ENCODE measurements around the gene PHACTR1. TPM values are rescaled to one million over a fixed set of nuclear protein-coding genes. Genes with fewer than 3 reads are reported as not detected.

Gene PHACTR1
- total RNA-seq, 1 experiment from 2014 or later = 2.6 TPM

DNA sequence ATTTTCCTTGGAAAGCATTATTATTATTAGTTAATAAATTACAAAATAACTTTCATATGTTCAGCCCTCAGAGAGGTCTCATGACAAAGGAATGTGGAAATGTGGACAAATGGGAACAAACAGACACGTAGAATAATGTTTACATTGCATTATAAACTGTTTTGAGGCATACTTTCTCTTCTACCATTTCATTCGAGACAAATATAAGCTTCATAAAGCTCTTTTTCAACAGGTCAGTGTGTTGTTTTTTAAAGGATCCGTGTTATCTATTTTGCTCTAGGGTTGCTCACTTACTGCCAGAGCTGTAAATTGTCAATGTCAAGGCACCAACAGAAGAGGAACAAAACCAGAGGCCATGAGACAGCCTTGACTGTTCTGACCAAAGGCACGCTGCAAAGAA, 256.8 kb downstream of the PHACTR1 start:
- no peaks in the 10 kb centered on the region for H3K36me3 ChIP-seq (ENCODE audit: insufficient read depth, low read length, poor library complexity, severe bottlenecking)
- BruUV-seq (replicated peaks) = no TSS peak
- intact Hi-C loops (cut with micrococcal nuclease; ENCODE audit: unreplicated experiment) = no loop called here
- ChIA-PET CTCF (no interaction called here), POLR2A (ENCODE audit: low non-redundant PET) (no interaction called here)
- no peaks in the 10 kb centered on the region for H3K9me3 ChIP-seq (ENCODE audit: low read depth, low read length, poor library complexity, severe bottlenecking)
- TF ChIP-seq EZH2 (IDR thresholded peaks at IDR 0.05; ENCODE audit: borderline replicate concordance, low read depth, low read length, poor library complexity, severe bottlenecking) = no peak
- TF ChIP-seq, protein P1, sequence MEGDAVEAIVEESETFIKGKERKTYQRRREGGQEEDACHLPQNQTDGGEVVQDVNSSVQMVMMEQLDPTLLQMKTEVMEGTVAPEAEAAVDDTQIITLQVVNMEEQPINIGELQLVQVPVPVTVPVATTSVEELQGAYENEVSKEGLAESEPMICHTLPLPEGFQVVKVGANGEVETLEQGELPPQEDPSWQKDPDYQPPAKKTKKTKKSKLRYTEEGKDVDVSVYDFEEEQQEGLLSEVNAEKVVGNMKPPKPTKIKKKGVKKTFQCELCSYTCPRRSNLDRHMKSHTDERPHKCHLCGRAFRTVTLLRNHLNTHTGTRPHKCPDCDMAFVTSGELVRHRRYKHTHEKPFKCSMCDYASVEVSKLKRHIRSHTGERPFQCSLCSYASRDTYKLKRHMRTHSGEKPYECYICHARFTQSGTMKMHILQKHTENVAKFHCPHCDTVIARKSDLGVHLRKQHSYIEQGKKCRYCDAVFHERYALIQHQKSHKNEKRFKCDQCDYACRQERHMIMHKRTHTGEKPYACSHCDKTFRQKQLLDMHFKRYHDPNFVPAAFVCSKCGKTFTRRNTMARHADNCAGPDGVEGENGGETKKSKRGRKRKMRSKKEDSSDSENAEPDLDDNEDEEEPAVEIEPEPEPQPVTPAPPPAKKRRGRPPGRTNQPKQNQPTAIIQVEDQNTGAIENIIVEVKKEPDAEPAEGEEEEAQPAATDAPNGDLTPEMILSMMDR (conservative IDR thresholded peaks at IDR 0.05; ENCODE audit: low read depth, low read length) = no peak
- peaks cover 4% of the 10 kb centered on the region for H3K27me3 ChIP-seq (replicated peaks; ENCODE audit: insufficient read depth, low read depth, low read length, poor library complexity)
- no peak for DNase-seq (ENCODE audit: low spot score)
- H3K27ac ChIP-seq (ENCODE audit: low read depth, low read length, poor library complexity, severe bottlenecking) = no peak overlapping the region
- no peak overlapping the region for H3K4me3 ChIP-seq (ENCODE audit: low read depth, low read length, poor library complexity, severe bottlenecking)
- no peaks in the 10 kb centered on the region for H3K4me1 ChIP-seq (ENCODE audit: insufficient read depth, low read length, poor library complexity, severe bottlenecking)

DNA sequence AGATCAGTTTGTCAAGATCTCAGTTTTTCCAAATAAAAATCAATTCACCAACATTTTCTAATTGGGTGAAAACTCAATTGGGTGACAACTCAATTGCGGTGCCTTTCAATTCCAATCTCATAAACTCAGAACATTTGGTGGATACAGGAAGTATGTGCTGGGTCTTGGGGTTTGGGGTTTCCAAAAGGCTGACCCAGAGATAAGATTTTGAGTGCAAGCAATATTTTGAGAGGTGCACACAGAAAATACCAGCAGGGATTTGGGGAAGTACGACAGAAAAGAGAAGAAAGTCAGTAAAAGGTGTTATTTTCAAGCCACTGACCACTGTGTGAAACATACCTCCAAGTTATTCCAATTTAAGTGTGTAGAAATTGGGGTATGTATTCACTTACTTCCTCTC, 258.0 kb downstream of the PHACTR1 start:
- no peaks in the 10 kb centered on the region for H3K4me1 ChIP-seq (ENCODE audit: insufficient read depth, low read length, poor library complexity, severe bottlenecking)
- intact Hi-C loops (cut with micrococcal nuclease; ENCODE audit: unreplicated experiment) = no loop called here
- H3K36me3 ChIP-seq (ENCODE audit: insufficient read depth, low read length, poor library complexity, severe bottlenecking) = no peaks in the 10 kb centered on the region
- H3K4me3 ChIP-seq (ENCODE audit: low read depth, low read length, poor library complexity, severe bottlenecking) = no peak overlapping the region
- H3K27me3 ChIP-seq (replicated peaks; ENCODE audit: insufficient read depth, low read depth, low read length, poor library complexity) = no peaks in the 10 kb centered on the region
- ChIA-PET POLR2A (ENCODE audit: low non-redundant PET) (no interaction called here), CTCF (no interaction called here)
- H3K9me3 ChIP-seq (ENCODE audit: low read depth, low read length, poor library complexity, severe bottlenecking) = no peaks in the 10 kb centered on the region
- TF ChIP-seq EZH2 (IDR thresholded peaks at IDR 0.05; ENCODE audit: borderline replicate concordance, low read depth, low read length, poor library complexity, severe bottlenecking) = no peak
- TF ChIP-seq, protein P1 (conservative IDR thresholded peaks at IDR 0.05; ENCODE audit: low read depth, low read length) = no peak
- no peak for DNase-seq (ENCODE audit: low spot score)
- no TSS peak for BruUV-seq (replicated peaks)
- H3K27ac ChIP-seq (ENCODE audit: low read depth, low read length, poor library complexity, severe bottlenecking) = no peak overlapping the region

DNA sequence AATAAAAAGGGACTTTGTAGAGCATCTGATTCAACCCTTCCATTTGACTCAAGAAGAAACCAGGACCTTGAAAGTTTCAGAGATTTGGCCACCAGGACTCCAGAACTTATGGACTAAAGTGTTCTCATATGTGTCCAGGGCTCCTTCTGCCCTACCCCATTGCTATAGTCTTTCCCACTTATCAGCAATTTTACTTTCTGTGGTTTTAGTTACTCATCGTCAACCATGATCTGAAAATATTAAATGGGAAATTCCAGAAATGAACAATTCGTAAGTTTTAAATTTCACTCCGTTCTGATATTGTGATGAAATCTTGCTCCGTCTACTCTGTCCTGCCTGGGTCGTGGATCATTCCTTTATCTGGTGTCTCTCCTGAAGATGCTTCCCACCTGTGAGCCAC, 259.8 kb downstream of the PHACTR1 start:
- CTCF ChIA-PET = interaction anchor here (0.6 kb wide), 1 partner anchor 163 kb away, joined by 4 read pairs; no protein-coding TSS in a partner anchor
- no peak for DNase-seq (ENCODE audit: low spot score)
- H3K4me3 ChIP-seq (ENCODE audit: low read depth, low read length, poor library complexity, severe bottlenecking) = no peak overlapping the region
- no peak for TF ChIP-seq EZH2 (IDR thresholded peaks at IDR 0.05; ENCODE audit: borderline replicate concordance, low read depth, low read length, poor library complexity, severe bottlenecking)
- TF ChIP-seq, protein P1 (conservative IDR thresholded peaks at IDR 0.05; ENCODE audit: low read depth, low read length) = no peak
- no peaks in the 10 kb centered on the region for H3K4me1 ChIP-seq (ENCODE audit: insufficient read depth, low read length, poor library complexity, severe bottlenecking)
- no TSS peak for BruUV-seq (replicated peaks)
- POLR2A ChIA-PET (ENCODE audit: low non-redundant PET) = no interaction called here
- no peak overlapping the region for H3K27ac ChIP-seq (ENCODE audit: low read depth, low read length, poor library complexity, severe bottlenecking)
- no peaks in the 10 kb centered on the region for H3K36me3 ChIP-seq (ENCODE audit: insufficient read depth, low read length, poor library complexity, severe bottlenecking)
- no peaks in the 10 kb centered on the region for H3K9me3 ChIP-seq (ENCODE audit: low read depth, low read length, poor library complexity, severe bottlenecking)
- intact Hi-C loops (cut with micrococcal nuclease; ENCODE audit: unreplicated experiment) = no loop called here
- H3K27me3 ChIP-seq (replicated peaks; ENCODE audit: insufficient read depth, low read depth, low read length, poor library complexity) = no peaks in the 10 kb centered on the region
